Activated CD4-positive, CD25-positive, alpha-beta regulatory T cell treated with anti-CD3 and anti-CD28 coated beads, Interleukin-2, amount 50 U/mL, for 24 hours (primary cell): ENCODE data around the gene PALD1.

Source experiments
- ATAC-seq, 2 donors: fragments of 150-1000 bp; cut with Tn5 transposase; one replicate each; pipeline ENCODE4 v1.10.0; 2021; ENCODE audit warnings: mild to moderate bottlenecking in 1 of 2, moderate library complexity in 1 of 2

PALD1 gene

DNA sequence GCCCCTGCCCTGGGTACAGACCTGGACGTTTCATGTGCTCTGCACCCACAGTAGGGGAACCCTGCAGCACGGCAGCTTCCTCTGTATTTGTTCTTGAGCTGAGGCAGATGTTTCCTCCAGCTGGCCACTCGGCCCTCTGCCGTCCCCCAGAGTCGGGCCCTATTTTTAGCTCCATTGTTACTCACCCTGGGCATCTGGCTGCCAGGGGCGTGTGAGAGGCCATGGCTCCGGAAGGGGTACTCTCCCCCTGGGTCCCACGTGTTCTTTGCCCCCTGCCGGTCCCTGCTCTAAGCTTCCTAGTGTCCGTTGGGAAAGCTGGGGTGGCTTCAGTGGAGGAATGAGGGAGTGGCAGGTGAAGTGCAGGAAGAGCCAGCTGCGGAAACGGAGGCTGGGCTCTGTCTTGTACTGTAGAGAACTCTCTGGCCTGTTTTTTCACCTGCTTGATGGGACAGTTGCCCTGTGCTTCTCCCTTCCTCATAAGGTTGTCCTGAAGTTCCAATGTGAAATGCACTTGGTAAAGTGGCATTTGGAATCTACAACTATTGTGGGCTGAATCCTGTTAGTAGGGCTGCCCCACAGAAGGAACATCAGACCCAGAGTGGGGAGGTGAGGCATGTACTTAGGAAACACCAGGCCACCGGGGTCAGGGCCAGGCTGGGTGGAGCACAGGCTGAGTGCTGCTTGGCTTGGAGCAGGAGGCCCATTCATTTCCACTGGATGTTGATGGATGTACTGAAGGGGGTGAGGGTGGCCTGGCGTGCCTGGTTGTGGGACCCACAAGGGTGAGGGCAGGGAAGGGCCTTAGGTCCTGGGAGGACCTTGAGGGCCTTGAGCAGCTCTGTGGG lies 30.6 kb downstream of the PALD1 start:
- ATAC-seq = no peak

GRCh38 chr10:70509757-70510147 lies 31.2 kb downstream of the PALD1 start:
- ATAC-seq = no peak

DNA sequence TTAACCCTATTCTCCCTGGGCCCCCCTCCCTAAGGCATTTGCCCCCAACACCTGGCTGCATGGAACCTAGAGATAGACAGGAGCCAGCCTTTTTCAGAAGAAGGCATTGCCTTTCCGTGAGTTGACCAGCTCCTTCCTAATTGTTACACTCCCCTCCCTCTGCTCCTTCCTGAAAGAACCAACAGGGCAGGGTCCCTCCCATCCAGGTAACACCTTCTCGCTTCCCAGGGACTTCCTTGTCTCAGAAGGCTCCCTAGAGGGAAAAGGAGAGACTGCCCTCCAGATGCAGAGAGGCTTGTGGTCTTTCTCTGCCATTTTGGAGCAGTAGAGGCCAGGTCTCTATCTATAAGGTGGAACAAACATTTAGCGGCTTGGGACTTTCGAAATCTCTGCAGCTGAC lies 31.9 kb downstream of the PALD1 start:
- no peak for ATAC-seq

DNA sequence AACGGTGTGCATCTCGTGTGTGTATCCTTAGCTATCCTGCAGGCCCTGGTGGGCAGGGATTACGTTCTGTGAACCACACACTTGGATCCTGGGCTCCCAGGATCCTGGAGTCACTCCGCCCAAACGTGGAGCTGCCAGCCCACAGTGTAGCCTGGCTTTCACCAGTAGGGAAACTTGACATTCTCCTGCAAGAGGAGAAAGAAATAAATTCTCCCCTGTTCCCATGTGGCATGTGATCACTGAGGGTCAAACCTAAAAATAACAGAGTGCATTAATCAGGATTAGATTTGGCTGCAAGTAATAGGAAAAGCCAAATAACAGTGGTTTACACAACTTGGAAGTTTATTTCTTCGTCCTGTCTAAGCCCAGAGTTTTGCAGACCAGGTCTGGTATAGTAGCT lies 32.3 kb downstream of the PALD1 start:
- ATAC-seq = no peak

DNA sequence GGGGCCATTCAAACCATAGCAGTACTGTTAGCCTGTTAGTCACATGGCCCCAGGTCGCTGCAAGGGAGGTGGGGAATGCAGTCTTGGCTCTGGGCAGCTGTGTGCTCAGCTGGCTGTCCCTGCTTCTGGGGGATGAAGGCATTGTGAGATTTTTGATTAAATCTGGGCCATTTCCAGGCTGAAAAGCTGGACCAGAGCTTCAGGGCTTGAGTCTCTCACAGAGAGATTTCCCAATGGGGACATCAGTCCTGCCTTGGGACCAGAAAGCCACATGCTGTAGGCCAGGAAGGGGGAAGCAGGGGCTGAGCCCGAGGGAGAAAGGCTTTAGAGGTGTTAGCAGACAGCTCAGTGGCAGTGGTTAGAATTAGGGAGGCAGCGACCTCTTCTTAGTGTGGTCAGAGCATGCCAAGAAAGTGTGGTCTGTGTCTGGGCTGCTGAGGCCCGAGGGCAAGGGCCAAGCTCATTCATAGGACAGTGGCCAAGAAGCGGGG lies 33.6 kb downstream of the PALD1 start:
- ATAC-seq = no peak

GRCh38 chr10:70513848-70514309 lies 35.3 kb downstream of the PALD1 start:
- peak; percentile 73 to 87 for ATAC-seq

DNA sequence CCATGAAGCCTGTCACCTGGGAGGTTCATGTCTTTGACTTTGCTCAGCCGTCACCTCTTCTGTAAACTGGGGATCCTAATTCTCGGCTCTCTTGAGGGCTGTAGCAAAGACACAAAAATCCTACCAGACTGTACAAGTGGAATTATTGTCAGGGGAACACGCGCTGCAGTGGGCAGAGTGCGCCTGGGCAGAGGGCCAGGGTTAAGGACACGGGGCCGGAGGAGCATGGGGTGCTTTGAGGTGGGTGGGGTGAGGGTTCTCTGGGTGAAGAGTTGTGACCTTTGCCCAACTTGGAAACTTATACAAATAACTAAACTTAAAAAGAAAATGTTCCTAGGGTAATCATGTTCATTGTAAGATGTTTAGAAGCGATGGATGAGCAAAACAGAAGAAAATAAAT lies 36.0 kb downstream of the PALD1 start:
- no peak for ATAC-seq

- ATAC-seq = no peak
Measured at GRCh38 chr10:70515035-70515667, 36.6 kb downstream of the PALD1 start.

DNA sequence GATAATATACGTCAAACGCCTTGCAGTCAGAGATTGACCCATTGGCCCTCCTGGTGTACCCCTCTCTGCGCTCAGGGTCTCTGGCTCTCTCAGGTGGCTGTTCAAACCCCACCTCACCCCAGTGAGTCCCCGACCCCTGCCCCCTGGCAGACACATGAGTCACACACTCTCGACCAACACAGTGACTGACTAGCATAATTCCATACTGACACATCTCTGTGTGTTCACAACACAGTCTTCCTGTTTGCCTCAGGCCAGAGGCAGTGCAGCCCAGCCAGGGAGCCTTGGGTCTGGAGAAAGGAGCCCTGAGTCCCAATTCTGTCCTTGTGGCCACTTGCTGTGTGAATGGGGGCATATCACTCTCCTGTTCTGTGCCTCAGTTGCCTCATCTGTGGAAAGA lies 40.1 kb downstream of the PALD1 start:
- ATAC-seq = no peak

DNA sequence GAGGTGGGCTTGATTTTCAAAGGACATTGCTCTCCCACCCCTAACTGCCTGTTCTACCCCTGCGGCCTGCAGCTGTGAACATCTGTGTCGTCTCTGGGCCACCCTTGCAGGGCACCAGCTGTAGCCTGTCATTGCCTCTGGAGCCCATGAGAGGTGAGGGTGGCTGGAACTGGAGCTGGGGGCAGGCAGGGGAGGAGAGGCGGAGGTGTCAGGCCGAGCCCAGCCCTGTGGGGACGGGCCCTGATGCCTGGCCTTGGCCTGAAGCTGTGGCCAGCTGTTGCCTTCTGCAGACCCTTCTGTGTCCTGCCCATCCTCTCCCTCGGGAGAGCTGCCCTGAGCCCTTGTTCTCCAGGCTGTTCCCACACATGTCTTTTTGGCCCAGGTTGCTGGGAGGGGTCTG lies 44.5 kb downstream of the PALD1 start:
- no peak for ATAC-seq

DNA sequence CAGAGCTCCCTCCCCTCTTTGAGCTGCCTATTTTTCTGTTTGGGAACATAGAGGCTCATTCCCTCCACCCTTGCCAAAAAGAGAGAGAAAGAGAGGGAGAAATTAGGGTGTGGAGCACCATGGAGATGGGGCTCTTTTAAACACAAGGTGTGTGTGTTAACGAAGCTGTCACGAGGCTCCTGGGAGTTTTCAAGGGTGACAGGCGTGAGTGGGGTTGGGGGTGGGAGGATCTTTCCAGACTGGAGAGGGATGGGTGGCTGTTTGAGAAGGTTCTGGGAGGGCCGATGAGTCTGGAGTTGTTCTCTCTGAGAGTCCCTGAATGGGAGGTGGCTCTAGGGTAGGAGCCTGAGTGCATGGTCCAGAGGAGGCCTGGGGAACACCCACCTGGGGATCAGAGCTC lies 45.0 kb downstream of the PALD1 start:
- no peak for ATAC-seq

DNA sequence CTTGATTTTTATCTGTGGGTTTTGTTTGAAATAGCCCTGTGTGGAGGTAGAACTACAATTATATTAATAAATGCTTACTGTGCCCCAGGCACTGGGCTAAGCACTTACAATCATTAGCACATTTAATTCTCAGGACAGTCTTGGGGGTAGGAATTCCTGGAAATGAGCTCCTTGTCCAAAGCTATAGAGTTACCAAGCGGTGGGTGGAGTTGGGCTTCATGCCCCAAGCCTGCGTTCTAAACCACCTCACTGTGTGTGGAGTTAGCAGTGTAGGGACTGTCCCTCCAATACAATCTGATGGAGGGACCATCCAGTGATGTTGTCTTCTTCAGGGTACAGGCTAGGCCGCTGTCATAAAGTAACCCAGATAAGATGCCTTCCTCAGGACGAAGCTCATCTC lies 49.7 kb downstream of the PALD1 start:
- no peak for ATAC-seq

- ATAC-seq = no peak
Measured at GRCh38 chr10:70528741-70529362, 50.3 kb downstream of the PALD1 start.

GRCh38 chr10:70529848-70530247 lies 51.3 kb downstream of the PALD1 start:
- no peak for ATAC-seq

- no peak for ATAC-seq
Measured at GRCh38 chr10:70530315-70530714, 51.7 kb downstream of the PALD1 start.

DNA sequence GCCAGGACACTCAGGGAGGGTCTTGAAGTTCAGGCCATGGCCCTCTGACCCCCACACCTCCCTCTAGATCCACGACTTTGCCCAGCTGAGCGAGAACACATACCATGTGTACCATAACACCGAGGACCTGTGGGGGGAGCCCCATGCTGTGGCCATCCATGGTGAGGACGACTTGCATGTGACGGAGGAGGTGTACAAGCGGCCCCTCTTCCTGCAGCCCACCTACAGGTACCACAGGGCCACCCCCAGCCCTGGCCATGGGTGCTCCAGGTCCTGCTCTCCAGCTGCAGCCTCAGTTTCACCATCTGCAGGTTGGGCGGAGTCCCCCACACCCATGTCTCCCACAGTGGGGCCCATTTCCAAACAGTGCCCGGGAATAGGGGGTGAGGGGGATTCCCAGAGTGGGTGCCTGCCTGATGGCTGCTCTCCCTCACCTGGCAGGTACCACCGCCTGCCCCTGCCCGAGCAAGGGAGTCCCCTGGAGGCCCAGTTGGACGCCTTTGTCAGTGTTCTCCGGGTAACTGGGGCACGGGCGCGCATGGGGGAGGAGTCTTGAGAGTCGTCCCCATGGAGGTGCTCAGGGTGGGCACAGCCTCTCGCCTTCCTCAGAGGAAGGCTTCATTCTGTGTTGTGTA lies 54.1 kb downstream of the PALD1 start:
- ATAC-seq = no peak

- ATAC-seq = no peak
Measured at GRCh38 chr10:70533189-70533558, 54.6 kb downstream of the PALD1 start.

GRCh38 chr10:70534281-70534680 lies 55.7 kb downstream of the PALD1 start:
- no peak for ATAC-seq

GRCh38 chr10:70535001-70535400 lies 56.4 kb downstream of the PALD1 start:
- ATAC-seq = no peak

- no peak for ATAC-seq
Measured at GRCh38 chr10:70535451-70535850, 56.9 kb downstream of the PALD1 start.

GRCh38 chr10:70536196-70536861 lies 57.8 kb downstream of the PALD1 start:
- no peak for ATAC-seq

DNA sequence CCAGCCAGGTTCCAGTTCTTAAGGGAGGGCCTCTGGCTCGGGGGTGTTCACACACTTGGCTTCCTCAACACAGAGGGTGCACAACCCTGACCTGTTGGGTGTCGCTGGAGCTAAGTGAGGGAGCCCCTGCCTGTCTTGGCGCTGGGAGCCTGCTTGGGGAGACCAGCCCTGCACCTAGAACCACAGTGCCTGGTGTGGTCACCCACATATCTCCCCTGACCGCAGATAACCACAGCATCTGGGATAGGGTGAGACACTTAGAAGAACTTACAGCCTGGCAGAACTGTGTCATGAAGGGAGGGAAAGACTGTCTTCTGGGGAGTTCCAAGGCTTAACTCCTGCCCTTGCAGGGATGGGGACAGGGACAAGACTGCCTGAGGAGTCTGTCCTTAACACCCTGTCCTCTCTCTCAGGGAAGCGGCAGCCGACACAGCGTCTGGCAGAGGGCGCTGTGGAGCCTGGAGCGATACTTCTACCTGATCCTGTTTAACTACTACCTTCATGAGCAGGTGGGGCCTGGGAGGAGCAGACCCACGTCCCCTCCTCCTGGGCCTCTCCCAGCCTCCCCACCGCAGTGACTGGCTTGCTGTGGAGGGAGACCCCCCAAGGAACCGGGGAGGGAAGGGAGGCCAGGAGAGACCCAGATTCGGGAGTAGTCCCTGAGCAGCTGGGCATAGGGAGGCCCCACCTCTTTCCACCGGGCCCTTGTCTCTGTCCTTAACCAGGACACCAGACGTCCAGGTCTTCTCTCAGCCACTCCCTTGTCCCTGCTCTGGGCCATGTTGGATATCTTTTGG lies 59.0 kb downstream of the PALD1 start:
- no peak for ATAC-seq
